Measurements from ENCODE around the gene DIPK1B. TPM values are rescaled to one million over a fixed set of nuclear protein-coding genes. Genes with fewer than 3 reads are reported as not detected.
"Not testable (repeated sequence)": the region's sequence is repeated elsewhere in the genome, so short reads cannot be mapped to it uniquely, and the experiment has no call there.

DIPK1B gene
- total RNA-seq, 2 donors from 2014 or later: 23.2 to 35.2 TPM

GRCh38 chr9:136710543-136710942 lies 1.8 kb upstream of the DIPK1B start:
- intact Hi-C loops (cut with DNase I): no loop called here

GRCh38 chr9:136711219-136711648 lies 1.1 kb upstream of the DIPK1B start:
- DNase-seq; intact Hi-C loops (cut with DNase I); ATAC-seq: not testable (repeated sequence)

More at GRCh38 chr9:136710543-136710942, 1.8 kb upstream of the DIPK1B start:
- DNase-seq (no peak), ATAC-seq (no peak)

DNA sequence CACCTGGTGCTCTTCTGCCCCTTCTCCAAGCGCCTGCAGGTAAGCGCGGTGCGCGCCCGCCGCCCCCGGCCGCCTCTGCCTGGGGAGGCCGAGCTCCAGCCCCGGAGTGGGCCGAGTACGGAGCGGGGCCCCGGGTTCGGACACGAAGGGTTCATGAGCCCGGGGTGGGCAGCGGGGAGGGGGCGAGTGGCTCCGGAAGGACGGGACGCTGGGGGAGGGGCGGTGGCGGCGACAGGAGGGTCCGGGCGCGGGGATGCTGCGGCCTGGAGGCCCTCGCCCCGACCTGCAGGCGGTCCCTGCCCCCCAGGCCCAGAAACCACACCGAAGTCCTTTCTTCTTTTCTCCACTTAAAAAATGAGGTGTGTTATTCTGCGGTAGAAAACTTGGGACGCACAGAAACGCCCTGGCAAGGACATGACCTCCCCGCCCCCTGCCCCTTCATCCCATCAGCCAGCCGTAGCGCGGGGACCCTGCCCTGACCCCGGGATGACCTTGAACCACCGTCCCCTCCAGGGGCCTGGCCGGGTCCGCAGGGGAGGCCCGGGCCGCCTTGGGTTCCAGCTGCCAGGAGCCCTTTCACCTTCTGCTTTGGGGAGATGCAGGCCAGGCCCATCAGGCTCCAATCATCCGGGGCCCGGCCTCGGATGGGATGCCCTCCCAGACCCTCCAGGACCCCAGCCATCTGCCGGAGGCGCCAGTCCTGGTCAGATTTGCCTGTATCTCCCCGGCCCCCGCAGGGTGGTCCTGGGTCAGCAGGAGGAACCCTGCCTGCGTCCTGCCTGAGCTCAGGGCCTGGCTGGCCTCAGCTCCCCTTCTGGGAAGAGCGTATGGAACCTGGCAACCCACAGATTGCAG lies 545 bp downstream of the DIPK1B start:
- peak in 1 of 2 donors; percentile 2 for ATAC-seq
- DNase-seq: no peak
- intact Hi-C loops (cut with DNase I): no loop called here

DNA sequence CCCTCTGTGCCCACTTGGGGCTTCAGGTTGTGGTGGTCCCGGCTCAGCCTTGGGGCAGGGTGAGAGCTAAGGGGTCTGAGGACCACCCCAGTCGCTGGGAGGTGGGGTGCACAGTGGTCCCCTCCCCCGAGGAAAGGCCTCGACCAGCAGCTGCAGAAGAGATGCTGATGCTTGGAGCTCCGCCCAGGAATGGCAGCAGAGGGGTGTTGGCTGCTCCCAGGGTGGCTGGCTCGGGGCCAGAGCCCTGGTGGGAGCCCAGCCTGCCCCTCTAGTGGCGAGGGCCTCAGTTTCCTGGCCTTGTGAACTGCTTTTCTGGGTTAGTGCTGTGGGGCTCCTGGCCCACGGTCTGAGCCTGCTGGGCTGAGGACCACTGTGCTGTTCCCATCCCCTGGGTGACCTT lies 1.2 kb downstream of the DIPK1B start:
- peak; percentile 72 for DNase-seq
- intact Hi-C loops (cut with DNase I): no loop called here
- ATAC-seq: peak; percentile 7 to 17

DNA sequence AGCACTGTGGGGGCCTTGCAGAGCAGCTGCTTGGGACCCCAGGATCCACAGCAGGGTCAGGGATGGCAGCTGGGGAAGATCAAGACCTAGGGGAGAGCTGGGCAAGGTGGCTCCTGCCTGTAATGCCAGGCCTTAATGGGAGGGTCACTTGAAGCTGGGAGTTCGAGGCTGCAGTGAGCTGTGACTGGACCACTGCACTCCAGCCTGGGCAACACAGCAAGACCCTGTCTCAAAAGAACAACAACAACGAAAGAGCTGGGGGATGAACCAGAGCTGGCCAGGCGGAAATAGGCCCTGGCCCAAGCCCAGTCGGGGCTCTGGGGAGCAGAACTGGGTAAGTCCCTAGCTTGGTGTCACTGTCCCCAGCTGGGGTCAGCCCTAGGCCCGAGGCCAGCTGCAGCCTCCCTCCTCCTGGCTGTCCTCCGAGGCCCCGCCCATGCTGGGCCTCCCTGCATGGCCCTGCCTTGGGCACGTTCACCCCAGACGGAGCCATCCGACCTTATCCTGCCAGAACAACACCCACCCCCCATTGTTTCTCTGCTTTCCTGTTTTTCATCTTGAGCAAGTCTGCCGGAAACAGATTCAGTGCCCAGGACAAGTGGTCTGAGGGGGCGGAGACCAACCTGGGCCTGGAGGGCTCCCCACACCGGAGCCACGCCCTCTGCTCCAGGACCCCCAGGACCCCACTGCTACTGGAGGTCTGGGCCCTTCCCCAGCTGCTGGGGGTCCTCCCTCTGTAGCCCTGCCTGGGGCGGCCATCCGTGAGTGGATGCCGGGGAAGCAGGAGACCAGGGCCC lies 1.9 kb downstream of the DIPK1B start:
- intact Hi-C loops (cut with DNase I): no loop called here
- ATAC-seq (peak; percentile 38 to 52), DNase-seq (peak; percentile 75)

DNA sequence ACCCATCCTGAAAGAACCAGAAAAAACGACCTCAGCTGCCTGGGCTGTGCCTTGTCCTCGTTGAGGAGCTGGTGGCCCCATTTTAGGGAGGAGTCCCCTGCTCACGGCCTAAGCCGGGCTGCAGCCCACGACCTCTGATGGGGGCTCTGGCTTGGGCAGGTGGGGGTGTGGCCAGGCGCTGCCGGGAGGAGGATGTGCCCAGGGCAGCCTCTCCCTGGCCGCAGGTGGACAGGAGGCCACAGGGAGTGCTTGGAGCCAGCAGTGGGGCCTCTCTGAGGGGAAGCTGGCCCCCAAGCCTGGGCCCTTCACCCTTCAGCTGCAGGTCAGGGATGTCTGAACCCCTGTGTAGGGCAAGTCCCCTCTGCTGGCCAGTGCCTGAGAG lies 2.5 kb downstream of the DIPK1B start:
- no peak for DNase-seq
- intact Hi-C loops (cut with DNase I): no loop called here
- ATAC-seq: peak; percentile 1 to 4

DNA sequence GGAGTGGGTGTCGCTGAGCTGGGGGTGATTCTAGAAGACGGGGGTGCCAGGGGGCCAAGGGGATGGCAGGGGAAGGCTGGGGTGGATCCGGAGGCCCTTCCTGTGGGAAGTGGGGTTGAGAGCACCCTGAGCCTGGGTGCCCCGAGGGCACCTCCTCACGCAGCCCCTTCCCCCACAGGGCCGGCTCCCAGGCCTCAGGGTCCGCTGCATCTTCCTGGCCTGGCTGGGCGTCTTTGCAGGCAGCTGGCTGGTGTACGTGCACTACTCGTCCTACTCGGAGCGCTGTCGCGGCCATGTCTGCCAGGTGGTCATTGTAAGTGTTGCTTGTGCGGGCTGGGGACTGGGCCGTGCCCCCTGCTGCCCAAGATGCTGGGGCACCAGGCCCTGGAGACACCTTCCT lies 5.0 kb downstream of the DIPK1B start:
- DNase-seq (no peak), ATAC-seq (no peak)
- intact Hi-C loops (cut with DNase I): no loop called here

DNA sequence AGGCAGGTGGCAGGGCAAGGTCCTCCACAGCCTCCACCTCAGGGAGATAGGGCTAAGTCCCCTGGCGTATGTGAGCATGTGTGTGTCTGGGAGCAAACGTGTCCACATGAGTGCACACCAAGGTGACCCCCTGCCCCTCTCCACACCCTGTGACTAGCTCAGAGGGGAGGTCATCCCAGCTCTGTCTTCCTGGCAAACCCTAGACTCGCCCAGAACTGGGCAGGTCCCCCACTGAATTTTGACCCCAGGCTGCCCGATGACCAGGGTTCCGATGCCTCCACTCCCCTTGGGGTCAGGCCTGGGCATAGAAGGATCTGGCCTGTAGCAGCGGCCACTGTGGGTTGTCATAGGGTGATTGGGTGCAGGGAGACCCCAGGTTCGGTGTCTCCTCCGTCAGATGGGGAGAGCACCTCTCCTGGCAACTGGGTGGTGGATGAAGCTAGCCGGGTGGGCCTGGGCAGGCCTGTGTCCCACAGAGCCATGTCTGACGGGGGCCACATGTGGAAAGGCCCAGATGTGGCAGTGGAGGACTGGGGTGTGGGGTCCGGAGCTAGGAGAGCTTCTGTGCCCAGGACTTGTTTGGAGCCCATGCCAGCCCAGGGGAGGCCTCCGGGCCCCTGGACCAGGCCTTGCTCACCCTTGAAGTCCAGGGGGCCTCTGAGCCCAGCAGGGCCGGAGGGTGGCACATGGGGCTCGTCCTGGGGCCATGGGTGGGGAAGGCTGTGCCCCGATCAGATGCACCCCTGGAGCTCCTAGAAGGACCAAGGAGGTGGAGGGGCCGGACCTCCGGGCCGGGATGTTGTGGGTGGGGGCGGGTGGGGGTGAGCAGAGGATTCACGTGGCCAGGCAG lies 6.2 kb downstream of the DIPK1B start:
- intact Hi-C loops (cut with DNase I): no loop called here
- DNase-seq: no peak
- no peak for ATAC-seq

DNA sequence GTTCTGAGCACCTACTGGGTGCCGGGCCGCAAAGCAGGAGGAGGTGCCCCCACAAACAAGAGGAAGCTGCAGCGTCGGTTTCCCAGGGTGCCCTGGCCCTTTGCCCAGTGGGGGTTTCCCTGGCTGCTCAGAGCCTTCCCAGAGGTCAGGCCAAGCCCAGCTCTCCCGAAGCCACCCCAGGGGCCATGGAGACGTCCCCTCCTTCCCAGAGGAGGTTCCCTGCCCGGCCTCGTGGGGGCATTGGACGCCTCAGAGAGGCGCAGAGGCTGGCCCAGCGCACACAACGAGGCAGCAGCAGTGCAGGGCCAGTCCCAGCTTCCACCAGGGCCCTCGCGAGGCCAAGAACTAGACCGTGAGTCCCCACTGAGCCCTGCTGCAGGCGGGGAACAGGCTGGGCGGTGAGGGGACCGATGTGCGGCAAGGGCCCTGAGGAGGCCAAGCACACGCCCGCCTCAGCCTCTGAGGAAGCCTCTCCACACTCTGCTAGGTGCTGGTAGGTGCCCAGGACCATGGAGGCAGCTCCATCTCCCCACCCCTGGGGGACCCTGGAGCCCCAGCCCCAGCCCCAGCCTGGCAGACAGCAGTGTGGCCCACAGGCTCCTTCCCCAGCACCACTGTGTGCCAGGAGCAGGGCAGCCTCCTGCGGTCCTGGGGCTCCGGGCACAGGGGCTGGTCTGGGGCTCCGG lies 7.0 kb downstream of the DIPK1B start:
- ATAC-seq: peak in 1 of 2 donors; percentile 1
- DNase-seq: no peak
- intact Hi-C loops (cut with DNase I): no loop called here

DNA sequence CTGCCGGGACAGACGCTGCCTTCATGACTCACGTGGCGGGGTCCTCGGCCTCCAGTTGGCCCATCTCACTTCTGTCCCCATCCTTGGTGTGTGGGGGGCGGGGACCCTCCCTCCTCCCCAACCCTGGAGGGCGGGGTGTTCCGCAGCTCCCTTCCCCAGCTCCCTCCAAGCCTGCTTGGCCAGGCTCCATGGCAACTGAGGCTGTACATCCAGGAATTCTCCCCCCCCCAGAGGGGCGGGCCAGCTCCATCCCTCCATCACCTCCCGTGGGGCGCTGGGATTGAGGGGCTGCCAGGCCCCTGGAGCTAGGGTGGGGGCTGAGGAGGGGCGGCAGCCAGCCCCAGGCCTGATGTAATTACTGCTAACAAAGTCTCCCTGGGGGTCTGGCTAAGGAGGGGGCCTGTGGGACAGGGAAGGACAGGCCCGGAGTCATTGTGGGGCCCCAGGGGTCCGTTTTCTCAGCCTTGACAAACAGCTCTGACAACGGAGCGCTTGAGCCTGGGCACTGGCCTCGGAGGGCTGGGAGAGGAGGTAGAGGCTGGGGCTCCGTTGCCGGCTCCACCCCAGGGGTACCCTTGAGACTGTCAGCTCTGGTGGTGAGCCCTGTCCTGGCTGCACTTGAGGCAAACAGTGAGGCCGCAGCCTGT lies 8.0 kb downstream of the DIPK1B start:
- intact Hi-C loops (cut with DNase I): loop anchor here in 1 of 2 donors (5.0 kb wide), 1 partner anchor 43 kb away; no protein-coding TSS in a partner anchor
- DNase-seq: peak; percentile 70
- peak; percentile 5 to 9 for ATAC-seq

GRCh38 chr9:136720898-136721338 lies 8.5 kb downstream of the DIPK1B start:
- intact Hi-C loops (cut with DNase I): loop anchor here in 1 of 2 donors (5.0 kb wide), 1 partner anchor 44 kb away; no protein-coding TSS in a partner anchor
- DNase-seq: no peak
- ATAC-seq: peak in 1 of 2 donors; percentile 3

- intact Hi-C loops (cut with DNase I): loop anchor here in 1 of 2 donors (5.0 kb wide), 1 partner anchor 44 kb away; no protein-coding TSS in a partner anchor
- ATAC-seq: peak; percentile 48 to 65
- peak; percentile 80 for DNase-seq
These were observed 9.1 kb downstream of the DIPK1B start for GRCh38 chr9:136721339-136722092.

- no peak for DNase-seq
- intact Hi-C loops (cut with DNase I): loop anchor here in 1 of 2 donors (5.0 kb wide), 1 partner anchor 45 kb away; no protein-coding TSS in a partner anchor
These were observed 10.0 kb downstream of the DIPK1B start for GRCh38 chr9:136722093-136722968.

DNA sequence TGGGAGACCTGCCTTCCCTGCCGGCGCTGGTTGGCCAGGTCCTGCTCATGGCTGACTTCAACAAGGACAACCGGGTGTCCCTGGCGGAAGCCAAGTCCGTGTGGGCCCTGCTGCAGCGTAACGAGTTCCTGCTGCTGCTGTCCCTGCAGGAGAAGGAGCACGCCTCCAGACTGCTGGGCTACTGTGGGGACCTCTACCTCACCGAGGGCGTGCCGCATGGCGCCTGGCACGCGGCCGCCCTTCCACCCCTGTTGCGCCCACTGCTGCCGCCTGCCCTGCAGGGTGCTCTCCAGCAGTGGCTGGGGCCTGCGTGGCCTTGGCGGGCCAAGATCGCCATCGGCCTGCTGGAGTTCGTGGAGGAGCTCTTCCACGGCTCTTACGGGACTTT lies 10.6 kb downstream of the DIPK1B start:
- ATAC-seq (no peak), DNase-seq (no peak)
- intact Hi-C loops (cut with DNase I): loop anchor here in 1 of 2 donors (5.0 kb wide), 1 partner anchor 46 kb away; no protein-coding TSS in a partner anchor

More at GRCh38 chr9:136722093-136722968, 10.0 kb downstream of the DIPK1B start:
- ATAC-seq: no peak

DNA sequence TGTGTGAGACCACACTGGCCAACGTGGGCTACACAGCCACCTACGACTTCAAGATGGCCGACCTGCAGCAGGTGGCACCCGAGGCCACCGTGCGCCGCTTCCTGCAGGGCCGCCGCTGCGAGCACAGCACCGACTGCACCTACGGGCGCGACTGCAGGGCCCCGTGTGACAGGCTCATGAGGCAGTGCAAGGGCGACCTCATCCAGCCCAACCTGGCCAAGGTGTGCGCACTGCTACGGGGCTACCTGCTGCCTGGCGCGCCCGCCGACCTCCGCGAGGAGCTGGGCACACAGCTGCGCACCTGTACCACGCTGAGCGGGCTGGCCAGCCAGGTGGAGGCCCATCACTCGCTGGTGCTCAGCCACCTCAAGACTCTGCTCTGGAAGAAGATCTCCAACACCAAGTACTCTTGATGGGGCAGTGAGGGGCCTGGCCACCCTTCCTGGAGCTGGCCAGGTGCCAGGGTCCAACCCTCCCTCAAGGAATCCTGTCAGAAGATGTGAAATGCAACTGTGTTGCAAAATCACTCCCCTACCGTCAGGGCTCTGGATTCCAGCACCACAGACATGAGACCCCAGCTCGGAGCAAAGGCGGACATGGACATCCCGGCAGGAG lies 11.1 kb downstream of the DIPK1B start:
- ATAC-seq: no peak
- intact Hi-C loops (cut with DNase I): loop anchor here in 1 of 2 donors (5.0 kb wide), 1 partner anchor 46 kb away; no protein-coding TSS in a partner anchor
- DNase-seq: no peak

All from left cardiac atrium (tissue), 4 donors.